CD4-positive, alpha-beta T cell treated with Interleukin-2 at 100 ng/mL for 4 hours (primary cell): ENCODE results near the gene KPNA3.
A peak's percentile ranks its signal among the peaks of the same experiment; 100 is the strongest.
"Not testable (repeated sequence)": the region's sequence is repeated elsewhere in the genome, so short reads cannot be mapped to it uniquely, and the experiment has no call there.

Experiments
- DNase-seq: peaks from one replicate; pipeline ENCODE4 v3.0.0-alpha.2; 2020; ENCODE audit warnings: low spot score

The KPNA3 gene

GRCh38 chr13:49807681-49808080 is 15.2 kb upstream of the KPNA3 start:
- no peak for DNase-seq

GRCh38 chr13:49806126-49806536 is 13.6 kb upstream of the KPNA3 start:
- no peak for DNase-seq

- DNase-seq = not testable (repeated sequence)
These were observed 10.6 kb upstream of the KPNA3 start for GRCh38 chr13:49803047-49803446.

GRCh38 chr13:49802426-49802825 is 9.9 kb upstream of the KPNA3 start:
- no peak for DNase-seq

GRCh38 chr13:49791711-49792549 is 552 bp downstream of the KPNA3 start:
- DNase-seq = peak; percentile 34

- peak; percentile 43 for DNase-seq
These were observed 1.2 kb downstream of the KPNA3 start for GRCh38 chr13:49791315-49791710.

- no peak for DNase-seq
These were observed 2.5 kb downstream of the KPNA3 start for GRCh38 chr13:49789968-49790367.

GRCh38 chr13:49786401-49787008 is 6.0 kb downstream of the KPNA3 start:
- DNase-seq = no peak

GRCh38 chr13:49784886-49785570 is 7.5 kb downstream of the KPNA3 start:
- DNase-seq = no peak

- DNase-seq = no peak
These were observed 8.6 kb downstream of the KPNA3 start for GRCh38 chr13:49783865-49784264.

- DNase-seq = no peak
These were observed 9.7 kb downstream of the KPNA3 start for GRCh38 chr13:49782784-49783183.

- DNase-seq = no peak
These were observed 10.7 kb downstream of the KPNA3 start for GRCh38 chr13:49781806-49782205.

GRCh38 chr13:49779721-49780120 is 12.8 kb downstream of the KPNA3 start:
- DNase-seq = no peak

GRCh38 chr13:49777746-49778614 is 14.5 kb downstream of the KPNA3 start:
- DNase-seq = no peak

- DNase-seq = no peak
These were observed 15.6 kb downstream of the KPNA3 start for GRCh38 chr13:49776871-49777270.

GRCh38 chr13:49774376-49775005 is 18.0 kb downstream of the KPNA3 start:
- DNase-seq = no peak

GRCh38 chr13:49772828-49773227 is 19.7 kb downstream of the KPNA3 start:
- no peak for DNase-seq

- not testable (repeated sequence) for DNase-seq
These were observed 30.7 kb downstream of the KPNA3 start for GRCh38 chr13:49761811-49762210.

GRCh38 chr13:49760558-49760957 is 31.9 kb downstream of the KPNA3 start:
- no peak for DNase-seq

GRCh38 chr13:49759503-49759902 is 33.0 kb downstream of the KPNA3 start:
- peak; percentile 9 for DNase-seq

- no peak for DNase-seq
These were observed 36.2 kb downstream of the KPNA3 start for GRCh38 chr13:49756263-49756662.

- no peak for DNase-seq
These were observed 38.3 kb downstream of the KPNA3 start for GRCh38 chr13:49754146-49754545.
